Breast epithelium (tissue), 3 donors: ENCODE measurements around the gene VSIG10L2.

Experiments used
- POLR2A ChIP-seq: fragments of 450-650 bp; IDR thresholded peaks from one replicate; pipeline ENCODE4 v1.6.1; 2016; ENCODE audit warnings: antibody characterized with exemption, mild to moderate bottlenecking, moderate library complexity
- POLR2AphosphoS5 ChIP-seq, 3 donors: sonication (generic); formaldehyde crosslinking; IDR thresholded peaks; one replicate each; pipeline ENCODE4 v1.6.1; 2017; ENCODE audit warnings: antibody characterized with exemption in 3 of 3
- TF ChIP-seq, protein P1 (sequence below), 3 donors: fragments of 450-650 bp; IDR thresholded peaks; one replicate each; pipeline ENCODE4 v1.5.1; 2016 to 2017; ENCODE audit warnings: antibody characterized with exemption in 3 of 3, mild to moderate bottlenecking in 3 of 3, moderate library complexity in 3 of 3

- TF ChIP-seq, protein P1, sequence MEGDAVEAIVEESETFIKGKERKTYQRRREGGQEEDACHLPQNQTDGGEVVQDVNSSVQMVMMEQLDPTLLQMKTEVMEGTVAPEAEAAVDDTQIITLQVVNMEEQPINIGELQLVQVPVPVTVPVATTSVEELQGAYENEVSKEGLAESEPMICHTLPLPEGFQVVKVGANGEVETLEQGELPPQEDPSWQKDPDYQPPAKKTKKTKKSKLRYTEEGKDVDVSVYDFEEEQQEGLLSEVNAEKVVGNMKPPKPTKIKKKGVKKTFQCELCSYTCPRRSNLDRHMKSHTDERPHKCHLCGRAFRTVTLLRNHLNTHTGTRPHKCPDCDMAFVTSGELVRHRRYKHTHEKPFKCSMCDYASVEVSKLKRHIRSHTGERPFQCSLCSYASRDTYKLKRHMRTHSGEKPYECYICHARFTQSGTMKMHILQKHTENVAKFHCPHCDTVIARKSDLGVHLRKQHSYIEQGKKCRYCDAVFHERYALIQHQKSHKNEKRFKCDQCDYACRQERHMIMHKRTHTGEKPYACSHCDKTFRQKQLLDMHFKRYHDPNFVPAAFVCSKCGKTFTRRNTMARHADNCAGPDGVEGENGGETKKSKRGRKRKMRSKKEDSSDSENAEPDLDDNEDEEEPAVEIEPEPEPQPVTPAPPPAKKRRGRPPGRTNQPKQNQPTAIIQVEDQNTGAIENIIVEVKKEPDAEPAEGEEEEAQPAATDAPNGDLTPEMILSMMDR (IDR thresholded peaks at IDR 0.05) = no peak
- TF ChIP-seq POLR2AphosphoS5 (IDR thresholded peaks at IDR 0.05) = no peak
- TF ChIP-seq POLR2A = no peak
Observed at GRCh38 chr11:125931116-125931515, 14.7 kb upstream of the VSIG10L2 start.
